Activated CD8-positive, alpha-beta memory T cell treated with anti-CD3 and anti-CD28 coated beads for 36 hours (primary cell): ENCODE measurements around the gene C1QTNF7. TPM values are rescaled to one million over a fixed set of nuclear protein-coding genes. Genes with fewer than 3 reads are reported as not detected.

Source experiments
- CTCF ChIA-PET: fragments of 350-600 bp; sonication (Branson Sonifier 250); formaldehyde crosslinking; loops from one replicate; lab custom pipeline; 2021; ENCODE audit warnings: antibody characterized with exemption; lab: Charles Lee
- POLR2A ChIA-PET: fragments of 350-600 bp; sonication (Branson Sonifier 250); formaldehyde crosslinking; loops from one replicate; lab custom pipeline; 2021; ENCODE audit warnings: antibody characterized with exemption; lab: Charles Lee
- total RNA-seq, 2 experiments: library from RNA; stranded (reverse); gene quantifications; one replicate each; pipeline ENCODE4 v1.2.3, GENCODE V29; 2021

C1QTNF7 gene
- total RNA-seq, 2 experiments from 2014 or later: 0.25 TPM; not detected in 1

DNA sequence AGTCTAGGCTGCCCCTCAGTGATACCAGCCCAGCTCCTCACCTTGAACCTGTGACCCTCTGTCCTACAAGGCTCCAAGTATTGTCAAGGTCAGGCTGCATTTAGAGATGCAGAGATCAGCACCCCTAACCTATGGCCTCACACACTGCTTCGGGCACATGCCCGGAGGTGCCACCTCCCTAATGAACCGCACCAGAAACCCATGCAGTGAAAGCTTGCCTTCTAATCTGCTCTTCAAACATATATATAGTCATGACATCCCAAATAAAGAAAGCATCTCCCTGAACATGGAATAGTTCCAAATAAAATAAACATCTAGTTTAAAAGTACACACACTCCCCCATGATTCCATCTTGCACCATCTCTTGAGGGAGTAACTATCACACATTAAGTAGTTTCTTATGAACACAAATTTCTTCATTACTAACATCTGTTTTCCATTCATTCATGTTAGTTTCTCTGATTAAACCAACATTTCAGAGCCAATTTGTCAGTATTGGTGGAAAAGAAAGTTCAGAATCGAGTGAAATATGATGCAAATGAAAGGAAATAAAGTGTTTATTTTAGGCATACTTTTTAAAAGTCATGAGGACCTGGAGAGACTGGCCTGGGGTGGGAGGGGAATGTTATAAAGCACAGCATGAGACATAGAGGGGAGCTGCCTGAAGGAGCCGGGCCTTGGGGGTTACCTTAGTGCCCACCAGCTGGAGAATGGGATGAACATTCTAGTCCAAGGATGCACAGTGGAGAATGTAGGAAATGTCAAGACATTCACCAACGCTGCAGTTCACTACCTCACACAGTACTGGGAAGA lies 61.0 kb downstream of the C1QTNF7 start:
- ChIA-PET CTCF (no interaction called here), POLR2A (no interaction called here)

DNA sequence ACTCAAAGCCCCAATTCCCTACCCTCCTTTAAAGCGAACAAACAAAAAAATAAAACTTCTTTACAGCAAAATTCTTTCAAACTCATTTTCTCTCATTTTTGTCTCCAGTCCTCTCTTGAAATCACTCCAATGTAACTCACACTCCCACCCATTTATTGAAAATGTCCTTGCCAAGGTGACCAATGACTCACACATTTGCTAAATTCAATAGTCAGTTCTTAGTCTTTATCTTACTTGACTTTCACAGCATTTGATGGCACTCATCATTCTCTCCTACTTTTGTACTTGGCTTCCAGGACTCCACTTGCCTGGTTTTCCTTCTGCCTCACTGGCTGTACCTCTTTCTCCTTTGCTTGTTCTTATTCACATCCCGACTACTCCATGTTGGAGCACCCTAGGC lies 61.7 kb downstream of the C1QTNF7 start:
- POLR2A ChIA-PET: no interaction called here
- CTCF ChIA-PET: no interaction called here

DNA sequence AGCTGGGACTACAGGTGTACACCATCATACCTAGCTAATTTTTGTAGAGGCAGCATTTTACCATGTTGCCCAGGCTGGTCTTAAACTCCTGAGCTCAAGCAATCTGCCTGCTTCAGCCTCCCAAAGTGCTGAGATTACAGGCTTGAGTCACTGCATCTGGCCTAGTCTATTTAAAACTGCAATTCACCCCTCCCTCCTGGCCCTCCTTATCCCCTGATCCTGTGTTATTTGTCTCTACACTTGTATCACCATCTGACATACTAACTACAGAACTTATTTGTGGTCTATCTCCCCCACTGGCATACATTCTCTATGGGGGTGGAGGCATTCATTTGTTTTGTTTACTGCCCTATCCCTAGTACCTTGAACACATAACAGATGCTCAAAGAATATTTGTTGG lies 65.6 kb downstream of the C1QTNF7 start:
- POLR2A ChIA-PET: no interaction called here
- CTCF ChIA-PET: no interaction called here

DNA sequence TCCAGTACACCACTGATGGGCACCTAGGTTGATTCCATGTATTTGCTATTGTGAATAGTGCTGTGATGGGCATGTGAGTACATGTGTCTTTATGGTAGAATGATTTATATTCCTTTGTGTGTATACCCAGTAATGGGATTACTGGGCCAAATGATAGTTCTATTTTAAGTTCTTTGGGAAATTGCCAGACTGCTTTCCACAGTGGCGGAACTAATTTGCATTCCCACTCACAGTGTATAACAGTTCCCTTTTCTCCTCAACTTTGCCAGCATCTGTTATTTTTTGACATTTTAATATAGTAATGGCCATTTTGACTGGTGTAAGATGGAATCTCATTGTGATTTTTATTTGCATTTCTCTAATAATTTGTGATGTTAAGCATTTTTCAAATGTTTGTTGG lies 67.8 kb downstream of the C1QTNF7 start:
- CTCF ChIA-PET: no interaction called here
- POLR2A ChIA-PET: no interaction called here

Other genes with a start within 250 kb of the C1QTNF7 start
- not detected for gene CC2D2A, start 41.8 kb downstream of the C1QTNF7 start, total RNA-seq
- 10 to 100 TPM; 27.9 to 29.6 TPM for gene FBXL5, start 227.3 kb downstream of the C1QTNF7 start, total RNA-seq